PFSK-1 (cell line): ENCODE results near the gene ZNF598.

ENCODE experiments used
- POLR2AphosphoS5 ChIP-seq: IDR thresholded peaks from 2 replicates; pipeline ENCODE4 v1.6.1; 2012; ENCODE audit warnings: low read depth, mild to moderate bottlenecking, control low read depth, low read length, moderate library complexity
- TAF1 ChIP-seq: IDR thresholded peaks from 2 replicates; pipeline ENCODE4 v1.6.1; 2012; ENCODE audit warnings: low read length, control low read depth, borderline replicate concordance; ENCODE audit not compliant: insufficient read depth
- TF ChIP-seq, protein P1 (sequence below), 2 experiments: IDR thresholded peaks; 2 replicates each; pipeline versions ENCODE4 v1.6.1 to v1.8.0; 2011 to 2012; ENCODE audit warnings: low read depth in 2 of 2, low read length in 2 of 2, control low read depth in 1 of 2, inconsistent platforms in 1 of 2, mild to moderate bottlenecking in 1 of 2, moderate library complexity in 1 of 2; ENCODE audit not compliant: insufficient read depth in 1 of 2

DNA sequence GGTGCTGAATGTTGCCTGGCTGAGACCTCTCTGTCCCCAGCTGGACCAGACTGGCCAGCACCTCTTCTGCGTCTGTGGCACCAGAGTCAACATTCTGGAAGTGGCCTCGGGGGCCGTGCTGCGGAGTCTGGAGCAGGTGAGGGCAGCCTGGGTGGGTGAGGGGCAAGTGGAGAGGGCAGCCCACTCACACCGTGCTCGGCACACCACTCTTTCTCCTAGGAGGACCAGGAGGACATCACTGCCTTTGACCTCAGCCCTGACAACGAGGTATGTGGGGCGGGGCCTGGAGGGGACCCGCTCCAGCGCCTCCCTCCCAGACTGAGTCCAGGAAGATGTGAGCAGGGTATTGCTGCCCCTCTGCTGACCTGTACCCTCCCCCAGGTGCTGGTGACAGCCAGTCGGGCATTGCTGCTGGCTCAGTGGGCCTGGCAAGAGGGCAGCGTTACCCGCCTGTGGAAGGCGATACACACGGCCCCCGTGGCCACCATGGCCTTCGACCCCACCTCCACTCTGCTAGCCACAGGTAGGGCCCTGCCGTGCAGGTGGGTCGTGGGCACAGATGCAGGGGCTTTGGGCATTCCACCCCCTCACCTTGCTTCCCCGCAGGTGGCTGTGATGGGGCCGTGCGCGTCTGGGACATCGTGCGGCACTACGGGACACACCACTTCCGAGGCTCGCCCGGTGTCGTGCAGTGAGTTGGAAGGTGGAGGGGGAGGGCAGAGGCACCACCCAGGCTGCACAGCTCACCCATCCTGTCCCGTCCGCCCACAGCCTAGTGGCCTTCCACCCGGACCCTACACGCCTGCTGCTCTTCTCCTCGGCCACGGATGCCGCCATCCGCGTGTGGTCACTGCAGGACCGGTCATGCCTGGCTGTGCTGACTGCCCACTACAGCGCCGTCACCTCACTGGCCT is 35.2 kb downstream of the ZNF598 start:
- no peak for TF ChIP-seq POLR2AphosphoS5
- no peak for TF ChIP-seq TAF1
- TF ChIP-seq, protein P1, sequence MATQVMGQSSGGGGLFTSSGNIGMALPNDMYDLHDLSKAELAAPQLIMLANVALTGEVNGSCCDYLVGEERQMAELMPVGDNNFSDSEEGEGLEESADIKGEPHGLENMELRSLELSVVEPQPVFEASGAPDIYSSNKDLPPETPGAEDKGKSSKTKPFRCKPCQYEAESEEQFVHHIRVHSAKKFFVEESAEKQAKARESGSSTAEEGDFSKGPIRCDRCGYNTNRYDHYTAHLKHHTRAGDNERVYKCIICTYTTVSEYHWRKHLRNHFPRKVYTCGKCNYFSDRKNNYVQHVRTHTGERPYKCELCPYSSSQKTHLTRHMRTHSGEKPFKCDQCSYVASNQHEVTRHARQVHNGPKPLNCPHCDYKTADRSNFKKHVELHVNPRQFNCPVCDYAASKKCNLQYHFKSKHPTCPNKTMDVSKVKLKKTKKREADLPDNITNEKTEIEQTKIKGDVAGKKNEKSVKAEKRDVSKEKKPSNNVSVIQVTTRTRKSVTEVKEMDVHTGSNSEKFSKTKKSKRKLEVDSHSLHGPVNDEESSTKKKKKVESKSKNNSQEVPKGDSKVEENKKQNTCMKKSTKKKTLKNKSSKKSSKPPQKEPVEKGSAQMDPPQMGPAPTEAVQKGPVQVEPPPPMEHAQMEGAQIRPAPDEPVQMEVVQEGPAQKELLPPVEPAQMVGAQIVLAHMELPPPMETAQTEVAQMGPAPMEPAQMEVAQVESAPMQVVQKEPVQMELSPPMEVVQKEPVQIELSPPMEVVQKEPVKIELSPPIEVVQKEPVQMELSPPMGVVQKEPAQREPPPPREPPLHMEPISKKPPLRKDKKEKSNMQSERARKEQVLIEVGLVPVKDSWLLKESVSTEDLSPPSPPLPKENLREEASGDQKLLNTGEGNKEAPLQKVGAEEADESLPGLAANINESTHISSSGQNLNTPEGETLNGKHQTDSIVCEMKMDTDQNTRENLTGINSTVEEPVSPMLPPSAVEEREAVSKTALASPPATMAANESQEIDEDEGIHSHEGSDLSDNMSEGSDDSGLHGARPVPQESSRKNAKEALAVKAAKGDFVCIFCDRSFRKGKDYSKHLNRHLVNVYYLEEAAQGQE (IDR thresholded peaks at IDR 0.05; ENCODE audit: insufficient read depth in 1 of 2, low read depth in 2 of 2, low read length in 2 of 2), result no peak
